GM23338 (cell line): ENCODE measurements around the gene SYT2. TPM values are rescaled to one million over a fixed set of nuclear protein-coding genes. Genes with fewer than 3 reads are reported as not detected.

Source experiments
- ATAC-seq: fragments of 200-7000 bp; cut with Tn5 transposase; 3 replicates; pipeline ENCODE4 v1.9.1; 2020
- DNase-seq: peaks from one replicate; pipeline ENCODE4 v3.0.0-alpha.2; 2015; ENCODE audit warnings: low spot score
- H2AFZ ChIP-seq: fragments of 200-600 bp; sonication (generic); 2 replicates; pipeline ENCODE4 v1.8.0; 2016; ENCODE audit warnings: antibody characterized with exemption, mild to moderate bottlenecking, moderate library complexity
- H3F3A ChIP-seq: fragments of 200-600 bp; sonication (generic); replicated peaks from 2 replicates; pipeline ENCODE4 v1.8.0; 2017; ENCODE audit warnings: antibody characterized with exemption, mixed run types, low read depth
- H3K27ac ChIP-seq: fragments of 200-600 bp; sonication (generic); 2 replicates; pipeline ENCODE4 v1.6.1; 2016; ENCODE audit warnings: low read depth
- H3K27me3 ChIP-seq: fragments of 200-600 bp; sonication (generic); 2 replicates; pipeline ENCODE4 v1.8.0; 2016; ENCODE audit warnings: mild to moderate bottlenecking, mixed run types, moderate library complexity; ENCODE audit not compliant: insufficient read depth
- H3K36me3 ChIP-seq: fragments of 200-600 bp; sonication (generic); 2 replicates; pipeline ENCODE4 v1.8.0; 2016; ENCODE audit warnings: mild to moderate bottlenecking; ENCODE audit not compliant: insufficient read depth
- H3K4me1 ChIP-seq: fragments of 200-600 bp; sonication (generic); 2 replicates; pipeline ENCODE4 v1.8.0; 2016; ENCODE audit warnings: mild to moderate bottlenecking, moderate library complexity; ENCODE audit not compliant: insufficient read depth
- H3K4me2 ChIP-seq: fragments of 200-600 bp; sonication (generic); 2 replicates; pipeline ENCODE4 v1.7.1; 2017; ENCODE audit warnings: mixed run types
- H3K4me3 ChIP-seq: fragments of 200-600 bp; sonication (generic); 2 replicates; pipeline ENCODE4 v1.6.1; 2016; ENCODE audit warnings: mixed run types
- H3K79me2 ChIP-seq: fragments of 200-600 bp; sonication (generic); replicated peaks from 2 replicates; pipeline ENCODE4 v1.8.0; 2017; ENCODE audit warnings: mild to moderate bottlenecking; ENCODE audit not compliant: insufficient read depth
- H3K9me2 ChIP-seq: fragments of 200-600 bp; sonication (generic); 2 replicates; pipeline ENCODE4 v1.8.0; 2017; ENCODE audit not compliant: insufficient read depth
- H4K20me1 ChIP-seq: fragments of 200-600 bp; sonication (generic); replicated peaks from 2 replicates; pipeline ENCODE4 v1.8.0; 2017; ENCODE audit warnings: mild to moderate bottlenecking; ENCODE audit not compliant: insufficient read depth
- H3K27ac Mint-ChIP-seq: 2 replicates; pipeline ENCODE4 v1.8.0; 2020; ENCODE audit warnings: inconsistent platforms, mild to moderate bottlenecking, moderate library complexity, mixed read lengths
- H3K27me3 Mint-ChIP-seq: 3 replicates; pipeline ENCODE4 v1.8.0; 2022; ENCODE audit warnings: low read depth, mild to moderate bottlenecking, moderate library complexity, mixed read lengths, inconsistent platforms; ENCODE audit not compliant: insufficient read depth, poor library complexity
- H3K36me3 Mint-ChIP-seq: 3 replicates; pipeline ENCODE4 v1.8.0; 2021; ENCODE audit warnings: low read depth, mild to moderate bottlenecking, inconsistent platforms, moderate library complexity, mixed read lengths
- H3K4me1 Mint-ChIP-seq: 3 replicates; pipeline ENCODE4 v1.8.0; 2020; ENCODE audit warnings: mild to moderate bottlenecking, inconsistent platforms, mixed read lengths
- H3K4me3 Mint-ChIP-seq: 3 replicates; pipeline ENCODE4 v1.8.0; 2021; ENCODE audit warnings: moderate library complexity, mild to moderate bottlenecking, inconsistent platforms, mixed read lengths
- H3K9me3 Mint-ChIP-seq: 3 replicates; pipeline ENCODE4 v1.8.0; 2020; ENCODE audit warnings: moderate library complexity, mild to moderate bottlenecking, inconsistent platforms, mixed read lengths
- CREB1 ChIP-seq: fragments of 250-450 bp; sonication (Bioruptor Pico); IDR thresholded peaks from 2 replicates; pipeline ENCODE4 v1.5.0; 2020; ENCODE audit warnings: low read depth, mild to moderate bottlenecking, moderate library complexity
- EZH2 ChIP-seq: fragments of 200-600 bp; sonication (generic); IDR thresholded peaks from one replicate; pipeline ENCODE4 v1.8.0; 2017; ENCODE audit warnings: antibody characterized with exemption, mild to moderate bottlenecking, low read depth; ENCODE audit not compliant: unreplicated experiment
- EZH2phosphoT487 ChIP-seq: fragments of 200-600 bp; sonication (generic); IDR thresholded peaks from one replicate; pipeline ENCODE4 v1.8.1; 2018; ENCODE audit warnings: antibody characterized with exemption; ENCODE audit not compliant: unreplicated experiment
- JUNB ChIP-seq: IDR thresholded peaks from one replicate; pipeline ENCODE4 v1.6.1; 2016; ENCODE audit warnings: antibody characterized with exemption; ENCODE audit not compliant: unreplicated experiment
- NANOG ChIP-seq: IDR thresholded peaks from 2 replicates; pipeline ENCODE4 v1.6.1; 2016; ENCODE audit warnings: antibody characterized with exemption, borderline replicate concordance
- POLR2AphosphoS5 ChIP-seq: IDR thresholded peaks from 2 replicates; pipeline ENCODE4 v1.6.1; 2016; ENCODE audit warnings: antibody characterized with exemption, low read depth
- STAT1 ChIP-seq: IDR thresholded peaks from one replicate; pipeline ENCODE4 v1.6.1; 2016; ENCODE audit warnings: antibody characterized with exemption; ENCODE audit not compliant: unreplicated experiment
- ZNF114 ChIP-seq: fragments of 250-450 bp; sonication (Bioruptor Pico); IDR thresholded peaks from 2 replicates; pipeline ENCODE4 v1.5.0; 2020; ENCODE audit warnings: mild to moderate bottlenecking, moderate library complexity
- ZNF331 ChIP-seq: fragments of 250-450 bp; sonication (Bioruptor Pico); IDR thresholded peaks from 2 replicates; pipeline ENCODE4 v1.5.0; 2020; ENCODE audit warnings: low read depth, mild to moderate bottlenecking, moderate library complexity
- polyA plus RNA-seq: library from polyadenylated mRNA; unstranded; fragments of >200 nt; fragmentation: Nextera tagmentation; extraction: Ambion mirVana; gene quantifications from 2 replicates; pipeline ENCODE4 v1.2.1, GENCODE V29; 2016
- total RNA-seq: library from RNA; depleted of rRNA; stranded (reverse); fragments of >200 nt; shearing (Covaris generic); gene quantifications from 2 replicates; pipeline ENCODE4 v1.2.3, GENCODE V29; 2014
- TF ChIP-seq, protein P1 (sequence below): IDR thresholded peaks from 2 replicates; pipeline ENCODE4 v1.6.1; 2016; ENCODE audit warnings: antibody characterized with exemption
- TF ChIP-seq, protein P2 (sequence below): fragments of 250-450 bp; sonication (Bioruptor Pico); IDR thresholded peaks from 2 replicates; pipeline ENCODE4 v1.5.0; 2020; ENCODE audit warnings: mild to moderate bottlenecking, moderate library complexity
- TF ChIP-seq, protein P3 (sequence below), 2 experiments: fragments of 200-600 bp in 1 of 2; sonication (generic) in 1 of 2; conservative IDR thresholded peaks; 2 replicates each; pipeline versions ENCODE4 v1.5.1 to v1.6.1; 2016 to 2017; ENCODE audit warnings: antibody characterized with exemption in 2 of 2, low read depth in 2 of 2, mild to moderate bottlenecking in 2 of 2, moderate library complexity in 1 of 2

Gene SYT2
- total and polyA plus RNA-seq, 2 experiments from 2014 or later, result 2.4 to 12.5 TPM

DNA sequence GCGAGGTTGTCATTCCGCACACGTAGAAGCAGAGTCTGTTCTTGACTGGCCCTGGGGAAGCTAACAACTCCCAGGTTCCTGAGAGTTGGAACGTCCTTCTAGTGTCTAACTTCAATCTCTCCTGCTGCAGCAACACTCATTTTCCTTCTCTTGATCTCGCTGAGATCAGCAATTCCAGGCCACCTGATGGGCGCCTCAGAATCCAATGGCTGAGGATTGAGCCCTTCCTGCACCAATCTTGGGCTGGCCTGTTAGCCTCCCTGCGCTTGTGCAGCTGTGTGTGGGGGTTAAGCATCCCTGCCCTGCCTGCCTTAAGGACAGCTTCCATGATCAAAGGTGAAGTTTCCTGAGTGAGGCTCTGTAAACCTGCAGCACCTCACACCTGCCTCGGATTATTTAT lies 87.9 kb downstream of the SYT2 start:
- 0 out of 2 replicates have a peak, but pooled peaks cover 6% of the 10 kb centered on the region for H3F3A ChIP-seq
- H3K36me3 ChIP-seq, result no peaks in the 10 kb centered on the region
- H3K27me3 ChIP-seq, result no peaks in the 10 kb centered on the region
- H3K27ac Mint-ChIP-seq, result no peak overlapping the region; the same call in 1 of the 2 replicates
- H3K4me2 ChIP-seq, result no peak overlapping the region
- H3K27me3 Mint-ChIP-seq, result peaks cover 6% of the 10 kb centered on the region
- no peak overlapping the region for H3K27ac ChIP-seq
- TF ChIP-seq EZH2, result no peak
- TF ChIP-seq STAT1, result no peak
- H3K9me3 Mint-ChIP-seq, result peaks cover 4% of the 10 kb centered on the region; the same call in 2 of the 3 replicates
- H3K79me2 ChIP-seq, result no peaks in the 10 kb centered on the region
- no peak overlapping the region for H2AFZ ChIP-seq
- H4K20me1 ChIP-seq, result no peaks in the 10 kb centered on the region
- no peak overlapping the region for H3K4me3 Mint-ChIP-seq
- peaks cover 8% of the 10 kb centered on the region; the same call in 1 of the 2 replicates for H3K4me1 ChIP-seq
- H3K4me1 Mint-ChIP-seq, result peaks cover 27% of the 10 kb centered on the region
- no peaks in the 10 kb centered on the region for H3K36me3 Mint-ChIP-seq
- H3K9me2 ChIP-seq, result no peaks in the 10 kb centered on the region
- H3K4me3 ChIP-seq, result no peak overlapping the region
- ATAC-seq (no peak), DNase-seq (no peak)

DNA sequence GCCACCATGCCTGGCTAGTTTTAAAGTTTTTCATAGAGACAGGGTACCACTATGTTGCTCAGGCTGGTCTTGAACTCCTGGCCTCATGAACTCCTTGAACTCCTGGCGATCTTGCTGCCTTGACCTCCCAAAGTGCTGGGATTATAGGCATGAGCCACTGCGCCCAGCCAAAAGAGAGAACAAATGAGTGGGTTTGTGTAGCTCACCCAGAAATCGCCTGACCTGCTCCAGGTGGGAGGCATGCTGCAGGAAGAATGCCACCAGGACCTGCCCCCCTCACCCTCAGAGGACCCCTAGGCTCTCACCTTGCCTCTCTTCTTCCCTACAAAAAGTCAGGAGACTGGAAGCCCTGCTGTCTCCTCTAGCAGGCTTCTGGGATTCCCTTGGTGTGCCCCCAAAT lies 88.8 kb downstream of the SYT2 start:
- Histone ChIP-seq H3K27me3 (no peaks in the 10 kb centered on the region), H3K4me1 (no peaks in the 10 kb centered on the region), H3K27ac (no peak overlapping the region), H3K79me2 (no peaks in the 10 kb centered on the region), H3K4me3 (no peak overlapping the region), H3K9me2 (no peaks in the 10 kb centered on the region), H3K36me3 (no peaks in the 10 kb centered on the region), H3K4me2 (no peak overlapping the region), H4K20me1 (no peaks in the 10 kb centered on the region), H3F3A (0 out of 2 replicates have a peak, but pooled peaks cover 6% of the 10 kb centered on the region), H2AFZ (no peak overlapping the region)
- ATAC-seq (no peak), DNase-seq (no peak)
- H3K4me3 Mint-ChIP-seq, result no peak overlapping the region
- H3K36me3 Mint-ChIP-seq, result no peaks in the 10 kb centered on the region
- H3K27ac Mint-ChIP-seq, result no peak overlapping the region
- peaks cover 18% of the 10 kb centered on the region for H3K4me1 Mint-ChIP-seq
- H3K27me3 Mint-ChIP-seq, result peaks cover 6% of the 10 kb centered on the region
- peaks cover 8% of the 10 kb centered on the region; the same call in 2 of the 3 replicates for H3K9me3 Mint-ChIP-seq
- TF ChIP-seq, protein P1, sequence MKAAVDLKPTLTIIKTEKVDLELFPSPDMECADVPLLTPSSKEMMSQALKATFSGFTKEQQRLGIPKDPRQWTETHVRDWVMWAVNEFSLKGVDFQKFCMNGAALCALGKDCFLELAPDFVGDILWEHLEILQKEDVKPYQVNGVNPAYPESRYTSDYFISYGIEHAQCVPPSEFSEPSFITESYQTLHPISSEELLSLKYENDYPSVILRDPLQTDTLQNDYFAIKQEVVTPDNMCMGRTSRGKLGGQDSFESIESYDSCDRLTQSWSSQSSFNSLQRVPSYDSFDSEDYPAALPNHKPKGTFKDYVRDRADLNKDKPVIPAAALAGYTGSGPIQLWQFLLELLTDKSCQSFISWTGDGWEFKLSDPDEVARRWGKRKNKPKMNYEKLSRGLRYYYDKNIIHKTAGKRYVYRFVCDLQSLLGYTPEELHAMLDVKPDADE, result no peak
- TF ChIP-seq STAT1, result no peak
- no peak for TF ChIP-seq JUNB
- TF ChIP-seq, protein P2, sequence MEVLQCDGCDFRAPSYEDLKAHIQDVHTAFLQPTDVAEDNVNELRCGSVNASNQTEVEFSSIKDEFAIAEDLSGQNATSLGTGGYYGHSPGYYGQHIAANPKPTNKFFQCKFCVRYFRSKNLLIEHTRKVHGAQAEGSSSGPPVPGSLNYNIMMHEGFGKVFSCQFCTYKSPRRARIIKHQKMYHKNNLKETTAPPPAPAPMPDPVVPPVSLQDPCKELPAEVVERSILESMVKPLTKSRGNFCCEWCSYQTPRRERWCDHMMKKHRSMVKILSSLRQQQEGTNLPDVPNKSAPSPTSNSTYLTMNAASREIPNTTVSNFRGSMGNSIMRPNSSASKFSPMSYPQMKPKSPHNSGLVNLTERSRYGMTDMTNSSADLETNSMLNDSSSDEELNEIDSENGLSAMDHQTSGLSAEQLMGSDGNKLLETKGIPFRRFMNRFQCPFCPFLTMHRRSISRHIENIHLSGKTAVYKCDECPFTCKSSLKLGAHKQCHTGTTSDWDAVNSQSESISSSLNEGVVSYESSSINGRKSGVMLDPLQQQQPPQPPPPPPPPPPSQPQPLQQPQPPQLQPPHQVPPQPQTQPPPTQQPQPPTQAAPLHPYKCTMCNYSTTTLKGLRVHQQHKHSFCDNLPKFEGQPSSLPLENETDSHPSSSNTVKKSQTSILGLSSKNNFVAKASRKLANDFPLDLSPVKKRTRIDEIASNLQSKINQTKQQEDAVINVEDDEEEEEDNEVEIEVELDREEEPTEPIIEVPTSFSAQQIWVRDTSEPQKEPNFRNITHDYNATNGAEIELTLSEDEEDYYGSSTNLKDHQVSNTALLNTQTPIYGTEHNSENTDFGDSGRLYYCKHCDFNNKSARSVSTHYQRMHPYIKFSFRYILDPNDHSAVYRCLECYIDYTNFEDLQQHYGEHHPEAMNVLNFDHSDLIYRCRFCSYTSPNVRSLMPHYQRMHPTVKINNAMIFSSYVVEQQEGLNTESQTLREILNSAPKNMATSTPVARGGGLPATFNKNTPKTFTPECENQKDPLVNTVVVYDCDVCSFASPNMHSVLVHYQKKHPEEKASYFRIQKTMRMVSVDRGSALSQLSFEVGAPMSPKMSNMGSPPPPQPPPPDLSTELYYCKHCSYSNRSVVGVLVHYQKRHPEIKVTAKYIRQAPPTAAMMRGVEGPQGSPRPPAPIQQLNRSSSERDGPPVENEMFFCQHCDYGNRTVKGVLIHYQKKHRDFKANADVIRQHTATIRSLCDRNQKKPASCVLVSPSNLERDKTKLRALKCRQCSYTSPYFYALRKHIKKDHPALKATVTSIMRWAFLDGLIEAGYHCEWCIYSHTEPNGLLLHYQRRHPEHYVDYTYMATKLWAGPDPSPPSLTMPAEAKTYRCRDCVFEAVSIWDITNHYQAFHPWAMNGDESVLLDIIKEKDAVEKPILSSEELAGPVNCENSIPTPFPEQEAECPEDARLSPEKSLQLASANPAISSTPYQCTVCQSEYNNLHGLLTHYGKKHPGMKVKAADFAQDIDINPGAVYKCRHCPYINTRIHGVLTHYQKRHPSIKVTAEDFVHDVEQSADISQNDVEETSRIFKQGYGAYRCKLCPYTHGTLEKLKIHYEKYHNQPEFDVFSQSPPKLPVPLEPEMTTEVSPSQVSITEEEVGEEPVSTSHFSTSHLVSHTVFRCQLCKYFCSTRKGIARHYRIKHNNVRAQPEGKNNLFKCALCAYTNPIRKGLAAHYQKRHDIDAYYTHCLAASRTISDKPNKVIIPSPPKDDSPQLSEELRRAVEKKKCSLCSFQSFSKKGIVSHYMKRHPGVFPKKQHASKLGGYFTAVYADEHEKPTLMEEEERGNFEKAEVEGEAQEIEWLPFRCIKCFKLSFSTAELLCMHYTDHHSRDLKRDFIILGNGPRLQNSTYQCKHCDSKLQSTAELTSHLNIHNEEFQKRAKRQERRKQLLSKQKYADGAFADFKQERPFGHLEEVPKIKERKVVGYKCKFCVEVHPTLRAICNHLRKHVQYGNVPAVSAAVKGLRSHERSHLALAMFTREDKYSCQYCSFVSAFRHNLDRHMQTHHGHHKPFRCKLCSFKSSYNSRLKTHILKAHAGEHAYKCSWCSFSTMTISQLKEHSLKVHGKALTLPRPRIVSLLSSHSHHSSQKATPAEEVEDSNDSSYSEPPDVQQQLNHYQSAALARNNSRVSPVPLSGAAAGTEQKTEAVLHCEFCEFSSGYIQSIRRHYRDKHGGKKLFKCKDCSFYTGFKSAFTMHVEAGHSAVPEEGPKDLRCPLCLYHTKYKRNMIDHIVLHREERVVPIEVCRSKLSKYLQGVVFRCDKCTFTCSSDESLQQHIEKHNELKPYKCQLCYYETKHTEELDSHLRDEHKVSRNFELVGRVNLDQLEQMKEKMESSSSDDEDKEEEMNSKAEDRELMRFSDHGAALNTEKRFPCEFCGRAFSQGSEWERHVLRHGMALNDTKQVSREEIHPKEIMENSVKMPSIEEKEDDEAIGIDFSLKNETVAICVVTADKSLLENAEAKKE, result no peak
- TF ChIP-seq CREB1 (CRISPR knock-in tag), result no peak
- TF ChIP-seq EZH2, result no peak
- no peak for TF ChIP-seq EZH2phosphoT487
- no peak for TF ChIP-seq ZNF114 (CRISPR knock-in tag)
- no peak for TF ChIP-seq NANOG
- no peak for TF ChIP-seq ZNF331 (CRISPR knock-in tag)
- TF ChIP-seq, protein P3, sequence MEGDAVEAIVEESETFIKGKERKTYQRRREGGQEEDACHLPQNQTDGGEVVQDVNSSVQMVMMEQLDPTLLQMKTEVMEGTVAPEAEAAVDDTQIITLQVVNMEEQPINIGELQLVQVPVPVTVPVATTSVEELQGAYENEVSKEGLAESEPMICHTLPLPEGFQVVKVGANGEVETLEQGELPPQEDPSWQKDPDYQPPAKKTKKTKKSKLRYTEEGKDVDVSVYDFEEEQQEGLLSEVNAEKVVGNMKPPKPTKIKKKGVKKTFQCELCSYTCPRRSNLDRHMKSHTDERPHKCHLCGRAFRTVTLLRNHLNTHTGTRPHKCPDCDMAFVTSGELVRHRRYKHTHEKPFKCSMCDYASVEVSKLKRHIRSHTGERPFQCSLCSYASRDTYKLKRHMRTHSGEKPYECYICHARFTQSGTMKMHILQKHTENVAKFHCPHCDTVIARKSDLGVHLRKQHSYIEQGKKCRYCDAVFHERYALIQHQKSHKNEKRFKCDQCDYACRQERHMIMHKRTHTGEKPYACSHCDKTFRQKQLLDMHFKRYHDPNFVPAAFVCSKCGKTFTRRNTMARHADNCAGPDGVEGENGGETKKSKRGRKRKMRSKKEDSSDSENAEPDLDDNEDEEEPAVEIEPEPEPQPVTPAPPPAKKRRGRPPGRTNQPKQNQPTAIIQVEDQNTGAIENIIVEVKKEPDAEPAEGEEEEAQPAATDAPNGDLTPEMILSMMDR (conservative IDR thresholded peaks at IDR 0.05; ENCODE audit: low read depth in 2 of 2), result no peak
- no peak for TF ChIP-seq POLR2AphosphoS5
